ENCODE measurements around the gene TSPAN7. TPM values are rescaled to one million over a fixed set of nuclear protein-coding genes. Genes with fewer than 3 reads are reported as not detected.

The TSPAN7 gene
- total and polyA plus RNA-seq, 7 experiments from 2014 or later = 0.27 to 1.3 (median 0.48) TPM; not detected in 2

- Histone ChIP-seq H3K4me1 (ENCODE audit: control insufficient read depth in 2 of 2, insufficient read depth in 2 of 2, low read length in 2 of 2) (no peaks in the 10 kb centered on the region), H3K4me3 (ENCODE audit: low read length) (no peak overlapping the region), H3K27ac (ENCODE audit: low read depth, low read length) (no peak overlapping the region), H3K27me3 (ENCODE audit: control insufficient read depth in 2 of 2, insufficient read depth in 2 of 2, low read length in 2 of 2) (no peaks in the 10 kb centered on the region), H3K36me3 (ENCODE audit: control insufficient read depth in 2 of 3, insufficient read depth in 3 of 3, low read length in 3 of 3) (no peaks in the 10 kb centered on the region), H3K9me3 (ENCODE audit: control insufficient read depth in 2 of 3, low read length in 3 of 3) (no peaks in the 10 kb centered on the region)
- Mint-ChIP-seq H3K4me1 (peaks cover 0 to 13% (median 7%) of the 10 kb centered on the region in 7 donors), H3K9me3 (peaks cover 0 to 11% (median 1%) of the 10 kb centered on the region in 11 donors), H3K4me3 (no peak overlapping the region), H3K36me3 (no peaks in the 10 kb centered on the region), H3K27me3 (peaks cover 0 to 9% (median 2%) of the 10 kb centered on the region in 5 donors), H3K27ac (no peak overlapping the region)
- POLR2A ChIA-PET = no interaction called here
- intact Hi-C loops (cut with micrococcal nuclease) = loop anchor here in 1 of 2 donors (1.0 kb wide), 1 partner anchor 267 kb away; no protein-coding TSS in a partner anchor
- DNase-seq = no peak
- CTCF ChIA-PET = no interaction called here
- ATAC-seq = no peak
Measured at GRCh38 chrX:38717871-38718270, 156.5 kb downstream of the TSPAN7 start.

- POLR2A ChIA-PET = no interaction called here
Measured at GRCh38 chrX:38718311-38718710, 157.0 kb downstream of the TSPAN7 start.

GRCh38 chrX:38726612-38727011 lies 165.3 kb downstream of the TSPAN7 start:
- Mint-ChIP-seq H3K27me3 (no peaks in the 10 kb centered on the region), H3K4me1 (peaks cover 0 to 5% (median under 1%) of the 10 kb centered on the region in 7 donors), H3K4me3 (no peak overlapping the region), H3K36me3 (no peaks in the 10 kb centered on the region), H3K9me3 (peaks cover 0 to 3% (median 0%) of the 10 kb centered on the region in 11 donors), H3K27ac (no peak overlapping the region)
- no peak overlapping the region for H3K4me3 ChIP-seq (ENCODE audit: low read length)
- H3K36me3 ChIP-seq (ENCODE audit: control insufficient read depth in 2 of 3, insufficient read depth in 3 of 3, low read length in 3 of 3) = no peaks in the 10 kb centered on the region
- H3K27me3 ChIP-seq (ENCODE audit: control insufficient read depth in 2 of 2, insufficient read depth in 2 of 2, low read length in 2 of 2) = no peaks in the 10 kb centered on the region
- ATAC-seq (no peak), DNase-seq (no peak)
- POLR2A ChIA-PET = no interaction called here
- CTCF ChIA-PET = no interaction called here
- H3K4me1 ChIP-seq (ENCODE audit: control insufficient read depth in 2 of 2, insufficient read depth in 2 of 2, low read length in 2 of 2) = no peaks in the 10 kb centered on the region
- H3K27ac ChIP-seq (ENCODE audit: low read depth, low read length) = no peak overlapping the region
- no peaks in the 10 kb centered on the region for H3K9me3 ChIP-seq (ENCODE audit: control insufficient read depth in 2 of 3, low read length in 3 of 3)
- intact Hi-C loops (cut with micrococcal nuclease) = no loop called here

More at GRCh38 chrX:38718311-38718710, 157.0 kb downstream of the TSPAN7 start:
- H3K4me1 ChIP-seq (ENCODE audit: control insufficient read depth in 2 of 2, insufficient read depth in 2 of 2, low read length in 2 of 2) = no peaks in the 10 kb centered on the region
- Mint-ChIP-seq H3K27me3 (peaks cover 0 to 9% (median 2%) of the 10 kb centered on the region in 5 donors), H3K4me1 (peaks cover 0 to 13% (median 7%) of the 10 kb centered on the region in 7 donors), H3K9me3 (peaks cover 0 to 11% (median 1%) of the 10 kb centered on the region in 11 donors), H3K4me3 (no peak overlapping the region), H3K27ac (no peak overlapping the region), H3K36me3 (no peaks in the 10 kb centered on the region)
- CTCF ChIA-PET = no interaction called here
- no peaks in the 10 kb centered on the region for H3K27me3 ChIP-seq (ENCODE audit: control insufficient read depth in 2 of 2, insufficient read depth in 2 of 2, low read length in 2 of 2)
- ATAC-seq (no peak), DNase-seq (no peak)
- no peak overlapping the region for H3K27ac ChIP-seq (ENCODE audit: low read depth, low read length)
- no peak overlapping the region for H3K4me3 ChIP-seq (ENCODE audit: low read length)
- no peaks in the 10 kb centered on the region for H3K36me3 ChIP-seq (ENCODE audit: control insufficient read depth in 2 of 3, insufficient read depth in 3 of 3, low read length in 3 of 3)
- H3K9me3 ChIP-seq (ENCODE audit: control insufficient read depth in 2 of 3, low read length in 3 of 3) = no peaks in the 10 kb centered on the region
- intact Hi-C loops (cut with micrococcal nuclease) = loop anchor here in 1 of 2 donors (1.0 kb wide), 1 partner anchor 267 kb away; no protein-coding TSS in a partner anchor

GRCh38 chrX:38727668-38728067 lies 166.3 kb downstream of the TSPAN7 start:
- Mint-ChIP-seq H3K27me3 (no peaks in the 10 kb centered on the region), H3K36me3 (no peaks in the 10 kb centered on the region), H3K9me3 (peaks cover 0 to 2% (median 0%) of the 10 kb centered on the region in 11 donors), H3K27ac (no peak overlapping the region), H3K4me3 (no peak overlapping the region), H3K4me1 (no peaks in the 10 kb centered on the region)
- ChIA-PET POLR2A (no interaction called here), CTCF (no interaction called here)
- no peak for DNase-seq
- H3K4me3 ChIP-seq (ENCODE audit: low read length) = no peak overlapping the region
- H3K27ac ChIP-seq (ENCODE audit: low read depth, low read length) = no peak overlapping the region
- H3K27me3 ChIP-seq (ENCODE audit: control insufficient read depth in 2 of 2, insufficient read depth in 2 of 2, low read length in 2 of 2) = no peaks in the 10 kb centered on the region
- no peaks in the 10 kb centered on the region for H3K9me3 ChIP-seq (ENCODE audit: control insufficient read depth in 2 of 3, low read length in 3 of 3)
- no peak for ATAC-seq
- intact Hi-C loops (cut with micrococcal nuclease) = no loop called here
- no peaks in the 10 kb centered on the region for H3K36me3 ChIP-seq (ENCODE audit: control insufficient read depth in 2 of 3, insufficient read depth in 3 of 3, low read length in 3 of 3)
- H3K4me1 ChIP-seq (ENCODE audit: control insufficient read depth in 2 of 2, insufficient read depth in 2 of 2, low read length in 2 of 2) = no peaks in the 10 kb centered on the region

GRCh38 chrX:38732866-38733265 lies 171.5 kb downstream of the TSPAN7 start:
- H3K36me3 ChIP-seq (ENCODE audit: control insufficient read depth in 2 of 3, insufficient read depth in 3 of 3, low read length in 3 of 3) = no peaks in the 10 kb centered on the region
- POLR2A ChIA-PET = no interaction called here
- no peaks in the 10 kb centered on the region for H3K4me1 ChIP-seq (ENCODE audit: control insufficient read depth in 2 of 2, insufficient read depth in 2 of 2, low read length in 2 of 2)
- intact Hi-C loops (cut with micrococcal nuclease) = no loop called here
- H3K27me3 Mint-ChIP-seq = peaks cover 0 to 6% (median 3%) of the 10 kb centered on the region in 5 donors
- H3K36me3 Mint-ChIP-seq = no peaks in the 10 kb centered on the region
- CTCF ChIA-PET = no interaction called here
- no peak overlapping the region for H3K27ac ChIP-seq (ENCODE audit: low read depth, low read length)
- H3K4me3 ChIP-seq (ENCODE audit: low read length) = no peak overlapping the region
- H3K4me1 Mint-ChIP-seq = no peaks in the 10 kb centered on the region
- DNase-seq (no peak), ATAC-seq (no peak)
- no peaks in the 10 kb centered on the region for H3K9me3 ChIP-seq (ENCODE audit: control insufficient read depth in 2 of 3, low read length in 3 of 3)
- no peaks in the 10 kb centered on the region for H3K9me3 Mint-ChIP-seq
- no peak overlapping the region for H3K27ac Mint-ChIP-seq
- H3K4me3 Mint-ChIP-seq = no peak overlapping the region
- no peaks in the 10 kb centered on the region for H3K27me3 ChIP-seq (ENCODE audit: control insufficient read depth in 2 of 2, insufficient read depth in 2 of 2, low read length in 2 of 2)

Other genes with a start within 250 kb of the TSPAN7 start
- gene RPGR, start 234.0 kb upstream of the TSPAN7 start, total RNA-seq = 10 to 100 TPM in 4 of 5 experiments, 1 to 10 TPM in 1; 4.3 to 26.0 (median 10.9) TPM
- gene RPGR, start 234.0 kb upstream of the TSPAN7 start, polyA plus RNA-seq = 1 to 10 TPM; 4.8 to 5.9 TPM
- gene OTC, start 208.9 kb upstream of the TSPAN7 start, total RNA-seq = not detected
- gene OTC, start 208.9 kb upstream of the TSPAN7 start, polyA plus RNA-seq = not detected
- 10 to 100 TPM; 16.4 to 61.7 (median 55.0) TPM for gene MID1IP1, start 239.9 kb downstream of the TSPAN7 start, total RNA-seq
- 10 to 100 TPM; 15.7 to 23.9 TPM for gene MID1IP1, start 239.9 kb downstream of the TSPAN7 start, polyA plus RNA-seq

Measured in naive thymus-derived CD4-positive, alpha-beta T cell (primary cell).